ENCODE data around the gene HAO2.

HAO2 gene

GRCh38 chr1:119379117-119379516 is 10.5 kb downstream of the HAO2 start:
- H3K4me3 Mint-ChIP-seq: no peak overlapping the region
- ATAC-seq (replicated peaks): no peak
- no peak for DNase-seq

DNA sequence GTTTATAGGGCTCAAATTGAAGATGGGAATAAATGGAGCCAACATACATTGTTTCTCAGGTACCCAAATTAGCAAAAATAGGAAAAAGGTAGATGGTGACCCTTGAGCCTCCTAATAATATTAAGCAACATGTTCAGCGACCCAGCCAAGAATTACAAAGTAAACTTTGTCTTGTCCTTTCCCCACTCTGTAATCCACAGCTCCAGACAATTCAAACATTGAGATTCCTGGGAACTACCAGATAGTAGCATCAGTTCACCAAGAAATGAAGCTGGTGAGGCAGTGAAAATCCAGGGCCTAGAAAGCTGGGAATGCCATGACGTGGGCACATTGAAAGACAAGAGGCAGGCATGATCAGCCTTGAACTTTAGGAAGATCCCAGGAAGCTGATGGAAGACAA is 11.7 kb downstream of the HAO2 start:
- Mint-ChIP-seq H3K36me3 (peaks cover 0 to 2% of the 10 kb centered on the region in 2 donors), H3K27me3 (peaks cover 0 to 7% of the 10 kb centered on the region in 2 donors), H3K4me3 (no peak overlapping the region), H3K4me1 (no peaks in the 10 kb centered on the region), H3K9me3 (peaks cover 7 to 10% of the 10 kb centered on the region in 2 donors), H3K27ac (no peak overlapping the region)
- ATAC-seq (replicated peaks) (no peak), DNase-seq (no peak)

More at GRCh38 chr1:119379117-119379516, 10.5 kb downstream of the HAO2 start:
- Mint-ChIP-seq H3K27ac (no peak overlapping the region), H3K4me1 (no peaks in the 10 kb centered on the region), H3K9me3 (peaks cover 7 to 10% of the 10 kb centered on the region in 2 donors), H3K27me3 (peaks cover 2 to 7% of the 10 kb centered on the region in 2 donors), H3K36me3 (peaks cover 0 to 2% of the 10 kb centered on the region in 2 donors)

DNA sequence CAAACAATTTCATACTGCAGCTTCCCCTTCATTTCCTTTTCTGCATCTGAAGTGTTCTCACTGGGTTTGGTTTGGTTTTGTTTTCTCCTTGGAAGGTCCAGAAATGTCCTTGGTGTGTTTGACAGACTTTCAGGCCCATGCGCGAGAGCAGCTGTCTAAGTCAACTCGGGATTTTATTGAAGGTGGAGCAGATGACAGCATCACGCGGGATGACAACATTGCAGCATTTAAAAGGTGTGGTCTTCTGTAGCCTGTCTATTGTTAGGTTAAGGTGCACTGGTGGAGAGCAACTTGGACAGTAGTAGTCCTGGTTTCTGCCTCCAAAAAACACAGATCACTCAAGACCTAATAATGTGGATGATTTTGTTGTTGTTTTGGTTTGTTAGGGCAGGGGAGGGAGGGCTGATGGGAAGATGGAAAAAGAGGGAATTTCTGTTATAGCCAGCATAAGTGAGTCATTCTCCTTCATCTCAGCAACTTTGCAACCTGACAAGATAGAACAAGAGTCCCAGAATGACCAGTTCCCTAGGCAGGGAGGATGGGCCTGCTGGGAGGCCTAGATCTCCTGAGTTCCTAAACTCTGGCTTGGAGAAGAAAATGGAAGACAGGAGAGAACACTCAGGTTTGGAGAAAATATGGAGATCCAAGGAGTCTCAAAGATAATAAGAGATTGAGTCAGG is 12.5 kb downstream of the HAO2 start:
- H3K4me1 Mint-ChIP-seq: no peaks in the 10 kb centered on the region
- no peak for ATAC-seq (replicated peaks)

DNA sequence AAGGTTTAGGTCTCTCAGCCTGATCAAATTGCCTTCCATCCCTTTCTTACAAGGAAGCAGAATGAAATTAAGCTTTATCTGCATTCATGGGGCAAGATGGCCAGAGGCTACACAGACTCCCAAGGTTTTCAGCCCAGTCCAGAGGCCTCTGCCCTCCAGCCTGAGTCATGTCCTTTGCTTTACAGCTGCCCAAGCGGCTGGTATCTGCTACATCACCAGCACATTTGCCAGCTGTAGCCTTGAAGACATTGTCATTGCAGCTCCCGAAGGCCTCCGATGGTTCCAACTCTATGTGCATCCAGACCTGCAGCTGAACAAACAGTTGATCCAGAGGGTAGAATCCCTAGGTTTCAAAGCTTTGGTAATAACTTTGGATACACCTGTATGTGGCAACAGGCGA is 16.0 kb downstream of the HAO2 start:
- DNase-seq: no peak
- Mint-ChIP-seq H3K27me3 (peaks cover 0 to 6% of the 10 kb centered on the region in 2 donors), H3K9me3 (peaks cover 0 to 3% of the 10 kb centered on the region in 2 donors), H3K36me3 (no peaks in the 10 kb centered on the region), H3K4me3 (no peak overlapping the region), H3K27ac (no peak overlapping the region), H3K4me1 (no peaks in the 10 kb centered on the region)
- no peak for ATAC-seq (replicated peaks)

More for the DNA sequence above, 12.5 kb downstream of the HAO2 start:
- peaks cover 4 to 6% of the 10 kb centered on the region in 2 donors for H3K9me3 Mint-ChIP-seq
- no peak overlapping the region for H3K27ac Mint-ChIP-seq
- H3K27me3 Mint-ChIP-seq: peaks cover 0 to 7% of the 10 kb centered on the region in 2 donors
- no peak overlapping the region for H3K4me3 Mint-ChIP-seq
- no peaks in the 10 kb centered on the region for H3K36me3 Mint-ChIP-seq
- no peak for DNase-seq

DNA sequence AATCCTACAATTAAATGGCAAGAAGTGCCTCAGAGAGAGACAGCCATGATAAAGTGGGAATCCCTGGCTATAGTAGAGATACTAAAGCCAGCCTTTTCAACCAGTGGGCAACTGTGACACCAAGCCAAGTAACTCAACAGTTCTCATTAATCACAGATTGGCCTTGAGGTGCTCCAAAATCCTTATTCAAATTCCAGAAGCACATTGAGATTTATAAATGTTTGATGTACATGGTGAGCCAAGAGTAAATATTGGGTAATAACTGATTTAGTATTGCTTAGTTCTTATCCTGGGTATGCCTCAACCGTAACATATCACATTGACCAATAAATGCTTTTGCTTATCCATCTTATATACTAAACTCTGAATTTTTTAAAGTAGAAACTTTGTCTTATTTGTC is 17.1 kb downstream of the HAO2 start:
- Mint-ChIP-seq H3K4me3 (no peak overlapping the region), H3K27ac (no peak overlapping the region), H3K4me1 (no peaks in the 10 kb centered on the region), H3K36me3 (no peaks in the 10 kb centered on the region), H3K9me3 (no peaks in the 10 kb centered on the region), H3K27me3 (no peaks in the 10 kb centered on the region)
- DNase-seq (no peak), ATAC-seq (replicated peaks) (no peak)

DNA sequence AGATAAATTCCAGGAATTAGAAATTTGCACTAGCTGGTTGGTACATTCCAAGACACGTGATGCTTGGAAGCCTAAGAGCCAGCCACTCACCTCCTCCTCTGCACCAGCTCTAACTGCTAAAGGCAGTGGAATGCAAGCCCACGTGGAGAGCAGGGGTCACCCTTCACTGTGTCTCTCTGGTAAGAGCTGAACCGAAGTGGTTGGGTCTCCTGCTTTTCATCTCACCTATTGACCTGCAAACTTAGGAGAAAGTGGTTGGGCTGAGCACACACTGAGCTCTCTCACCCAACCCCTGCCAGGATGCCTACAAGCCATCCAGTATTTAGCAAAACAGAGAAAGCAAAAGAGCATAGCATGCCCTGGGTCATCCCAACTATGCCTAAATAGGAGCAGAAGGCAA is 19.3 kb downstream of the HAO2 start:
- Mint-ChIP-seq H3K27me3 (no peaks in the 10 kb centered on the region), H3K4me3 (no peak overlapping the region), H3K27ac (no peak overlapping the region), H3K9me3 (no peaks in the 10 kb centered on the region), H3K4me1 (no peaks in the 10 kb centered on the region), H3K36me3 (no peaks in the 10 kb centered on the region)
- no peak for ATAC-seq (replicated peaks)
- DNase-seq: no peak

GRCh38 chr1:119388450-119388849 is 19.9 kb downstream of the HAO2 start:
- Mint-ChIP-seq H3K4me1 (no peaks in the 10 kb centered on the region), H3K27ac (no peak overlapping the region), H3K27me3 (no peaks in the 10 kb centered on the region), H3K4me3 (no peak overlapping the region), H3K36me3 (no peaks in the 10 kb centered on the region), H3K9me3 (no peaks in the 10 kb centered on the region)
- ATAC-seq (replicated peaks) (no peak), DNase-seq (no peak)

- H3K9me3 Mint-ChIP-seq: no peaks in the 10 kb centered on the region
- no peaks in the 10 kb centered on the region for H3K36me3 Mint-ChIP-seq
- no peak for ATAC-seq (replicated peaks)
- H3K27me3 Mint-ChIP-seq: peaks cover 6% of the 10 kb centered on the region in 2 donors
- no peak overlapping the region for H3K4me3 Mint-ChIP-seq
- H3K27ac Mint-ChIP-seq: no peak overlapping the region
- no peak for DNase-seq
- H3K4me1 Mint-ChIP-seq: no peaks in the 10 kb centered on the region
Observed at GRCh38 chr1:119390526-119390925, 21.9 kb downstream of the HAO2 start.

DNA sequence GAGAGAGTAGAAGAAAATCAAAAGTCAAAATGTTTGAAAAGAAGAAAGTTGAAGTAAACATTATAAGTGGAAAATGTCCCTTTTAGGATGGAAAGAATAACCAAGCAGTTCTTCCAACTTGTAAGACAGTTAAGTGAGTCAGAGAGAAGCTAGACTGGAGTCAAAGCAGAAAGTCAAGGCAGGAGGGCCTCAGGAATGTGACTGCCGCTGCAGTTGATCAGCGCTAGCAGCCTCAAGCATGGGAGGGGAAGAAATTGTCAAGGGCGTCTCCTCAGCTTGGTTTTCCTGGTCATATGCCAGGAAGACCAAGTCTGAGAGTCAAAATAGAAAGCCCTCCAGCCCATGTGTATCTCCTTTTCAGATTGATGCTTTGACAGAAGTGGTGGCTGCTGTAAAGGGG is 23.2 kb downstream of the HAO2 start:
- no peaks in the 10 kb centered on the region for H3K36me3 Mint-ChIP-seq

DNA sequence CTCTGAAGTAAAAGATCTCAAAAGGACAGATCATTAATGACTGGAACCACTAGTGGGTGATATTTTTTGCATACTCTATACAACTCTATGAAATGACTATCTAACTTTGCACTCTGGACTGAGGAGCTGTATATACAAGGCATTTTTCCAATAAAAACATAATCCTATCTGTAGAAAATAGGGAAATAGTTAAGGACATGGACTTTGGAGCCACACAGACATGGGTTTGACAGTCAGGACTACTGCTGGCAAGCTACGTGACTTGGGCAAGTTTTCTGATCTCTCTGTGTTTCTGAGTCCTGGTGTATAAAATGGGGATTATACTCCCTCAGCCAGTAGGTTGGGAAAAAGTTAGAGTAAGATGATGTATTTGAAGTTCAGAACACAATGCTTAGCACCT is 25.5 kb downstream of the HAO2 start:
- peaks cover 6 to 9% of the 10 kb centered on the region in 2 donors for H3K27me3 Mint-ChIP-seq
- H3K4me3 Mint-ChIP-seq: no peak overlapping the region
- ATAC-seq (replicated peaks): no peak
- no peaks in the 10 kb centered on the region for H3K4me1 Mint-ChIP-seq
- H3K36me3 Mint-ChIP-seq: no peaks in the 10 kb centered on the region
- H3K9me3 Mint-ChIP-seq: no peaks in the 10 kb centered on the region
- no peak overlapping the region for H3K27ac Mint-ChIP-seq
- no peak for DNase-seq

More for the DNA sequence above, 23.2 kb downstream of the HAO2 start:
- no peaks in the 10 kb centered on the region for H3K9me3 Mint-ChIP-seq
- DNase-seq (no peak), ATAC-seq (replicated peaks) (no peak)
- H3K27ac Mint-ChIP-seq: no peak overlapping the region
- H3K4me3 Mint-ChIP-seq: no peak overlapping the region
- H3K27me3 Mint-ChIP-seq: peaks cover 6 to 9% of the 10 kb centered on the region in 2 donors
- no peaks in the 10 kb centered on the region for H3K4me1 Mint-ChIP-seq

GRCh38 chr1:119396982-119397381 is 28.4 kb downstream of the HAO2 start:
- no peaks in the 10 kb centered on the region for H3K9me3 Mint-ChIP-seq
- no peaks in the 10 kb centered on the region for H3K36me3 Mint-ChIP-seq
- no peaks in the 10 kb centered on the region for H3K4me1 Mint-ChIP-seq
- no peak for ATAC-seq (replicated peaks)
- no peak for DNase-seq
- no peak overlapping the region for H3K27ac Mint-ChIP-seq
- H3K4me3 Mint-ChIP-seq: no peak overlapping the region
- H3K27me3 Mint-ChIP-seq: peaks cover 6 to 9% of the 10 kb centered on the region in 2 donors

DNA sequence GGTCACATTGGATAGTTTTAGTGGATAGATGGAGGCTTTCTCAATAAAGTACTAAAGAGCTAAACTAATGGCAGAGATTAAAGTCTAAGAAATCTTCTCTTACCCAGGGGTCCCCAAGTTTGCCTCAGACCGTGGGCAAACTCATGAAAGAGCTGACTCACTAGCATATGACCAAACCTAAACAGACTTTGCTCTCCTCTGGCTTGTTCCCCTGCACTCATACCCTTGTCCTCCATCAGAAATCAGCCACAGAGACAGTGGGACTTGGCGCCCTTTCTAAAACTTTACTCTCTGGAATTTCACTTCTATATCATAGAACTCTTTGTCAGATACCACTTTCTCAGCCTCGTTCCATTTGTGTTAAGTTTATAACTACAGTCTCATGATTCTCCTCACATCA is 29.4 kb downstream of the HAO2 start:
- H3K27ac Mint-ChIP-seq: no peak overlapping the region
- DNase-seq: no peak
- H3K36me3 Mint-ChIP-seq: no peaks in the 10 kb centered on the region
- ATAC-seq (replicated peaks): no peak
- H3K27me3 Mint-ChIP-seq: peaks cover 6 to 14% of the 10 kb centered on the region in 2 donors
- H3K9me3 Mint-ChIP-seq: peaks cover 0 to 5% of the 10 kb centered on the region in 2 donors
- H3K4me3 Mint-ChIP-seq: no peak overlapping the region
- H3K4me1 Mint-ChIP-seq: no peaks in the 10 kb centered on the region

DNA sequence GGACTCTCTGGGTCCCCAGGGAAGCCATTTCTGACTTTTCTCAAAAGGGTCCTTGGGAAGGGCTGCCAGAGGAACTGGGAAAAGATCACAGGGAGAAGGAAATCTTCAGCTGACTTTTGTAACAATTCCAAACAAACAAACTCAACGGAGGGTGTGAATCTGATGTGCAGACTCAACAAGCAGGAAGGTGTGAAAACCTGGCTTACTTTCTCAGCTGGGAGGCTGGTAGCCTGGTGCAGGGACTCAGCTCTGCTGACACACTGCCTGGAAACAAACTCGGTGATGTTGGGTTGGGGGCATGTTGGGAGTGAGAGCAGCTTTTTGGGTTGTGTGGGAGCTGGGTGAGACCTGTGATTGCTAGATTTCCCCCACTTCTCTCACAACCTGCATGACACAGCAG is 36.2 kb downstream of the HAO2 start:
- Mint-ChIP-seq H3K4me3 (no peak overlapping the region), H3K4me1 (no peaks in the 10 kb centered on the region), H3K27me3 (peaks cover 10% of the 10 kb centered on the region in 2 donors), H3K9me3 (peaks cover 7 to 11% of the 10 kb centered on the region in 2 donors), H3K36me3 (no peaks in the 10 kb centered on the region), H3K27ac (no peak overlapping the region)
- ATAC-seq (replicated peaks) (no peak), DNase-seq (no peak)

GRCh38 chr1:119409731-119410130 is 41.1 kb downstream of the HAO2 start:
- Mint-ChIP-seq H3K27me3 (peaks cover 0 to 7% of the 10 kb centered on the region in 2 donors), H3K4me3 (no peak overlapping the region), H3K27ac (no peak overlapping the region), H3K4me1 (no peaks in the 10 kb centered on the region), H3K36me3 (no peaks in the 10 kb centered on the region), H3K9me3 (peaks cover 6 to 7% of the 10 kb centered on the region in 2 donors)
- ATAC-seq (replicated peaks) (no peak), DNase-seq (no peak)

DNA sequence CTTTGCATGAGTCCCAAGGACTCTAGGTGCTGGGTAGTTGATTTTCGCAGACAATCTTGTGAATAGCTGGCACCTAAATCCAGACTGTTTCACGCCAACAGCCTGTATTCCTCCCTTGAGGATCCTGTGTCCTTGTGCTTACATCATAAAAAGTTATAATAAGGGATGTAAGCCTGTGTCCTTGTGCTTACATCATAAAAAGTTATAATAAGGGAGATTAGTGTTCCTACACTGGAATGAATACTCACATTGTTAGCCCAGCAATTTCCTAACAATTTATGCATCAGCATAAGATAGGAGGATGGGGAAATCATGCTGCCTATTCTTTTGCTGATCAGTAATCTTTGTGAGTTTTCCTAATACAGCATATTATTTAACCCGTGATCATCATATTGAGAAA is 42.4 kb downstream of the HAO2 start:
- no peak for ATAC-seq (replicated peaks)
- H3K27ac Mint-ChIP-seq: no peak overlapping the region
- H3K9me3 Mint-ChIP-seq: peaks cover 6 to 7% of the 10 kb centered on the region in 2 donors
- no peaks in the 10 kb centered on the region for H3K27me3 Mint-ChIP-seq
- no peaks in the 10 kb centered on the region for H3K4me1 Mint-ChIP-seq
- no peak overlapping the region for H3K4me3 Mint-ChIP-seq
- DNase-seq: no peak
- no peaks in the 10 kb centered on the region for H3K36me3 Mint-ChIP-seq
